ENCODE data around the gene FBLN2.

FBLN2 gene

DNA sequence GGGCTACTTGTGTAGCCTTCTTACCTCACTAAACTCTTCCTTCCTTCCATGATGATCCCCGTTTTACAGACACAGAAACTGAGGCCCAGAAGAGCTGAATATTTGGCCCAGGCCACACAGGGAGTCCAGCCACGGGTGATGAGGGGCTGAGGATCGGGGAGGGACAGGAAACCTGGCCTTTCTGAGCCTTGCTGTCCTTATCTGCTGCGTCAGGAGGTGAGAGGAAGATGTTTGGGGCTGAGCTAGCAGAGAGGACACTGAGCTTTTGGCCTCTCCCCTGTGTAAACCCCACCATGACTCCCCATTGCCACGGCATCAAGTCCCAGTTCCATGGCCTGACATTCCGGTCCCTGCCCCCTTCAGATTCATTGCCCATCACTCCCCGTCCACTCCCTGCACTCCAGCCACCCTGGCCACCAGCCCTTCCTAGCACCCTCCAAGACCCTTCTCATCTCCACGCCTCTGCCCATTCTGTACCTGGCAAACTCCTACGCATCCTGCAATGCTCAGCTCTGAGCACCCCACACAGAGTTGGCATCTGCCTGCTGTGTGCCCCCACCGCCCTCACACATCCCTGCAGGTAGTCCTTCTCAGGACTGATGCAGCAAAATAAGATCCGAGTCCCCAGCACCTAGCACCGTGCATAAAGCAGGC is 103.0 kb downstream of the FBLN2 start:
- DNase-seq, result no peak

DNA sequence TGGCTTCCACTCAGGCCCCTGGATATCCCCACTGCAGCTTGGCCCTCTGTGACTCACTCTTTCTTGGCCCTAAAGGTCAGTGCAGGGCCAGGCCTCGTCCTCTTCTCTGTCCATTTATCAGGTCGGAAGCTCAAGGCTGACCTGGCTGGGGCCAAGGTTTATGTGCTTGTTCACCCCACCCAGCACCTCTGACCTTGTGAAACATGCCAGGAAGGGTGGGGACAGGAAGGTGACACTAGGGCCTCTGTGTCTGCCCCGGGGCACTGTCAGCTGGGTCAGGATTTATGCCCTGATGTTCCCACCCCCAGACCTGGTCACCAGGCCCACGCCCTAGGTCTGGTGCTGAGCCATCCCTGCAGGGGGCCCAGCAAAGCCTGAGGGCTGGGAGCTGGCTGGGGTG is 103.8 kb downstream of the FBLN2 start:
- DNase-seq, result no peak

DNA sequence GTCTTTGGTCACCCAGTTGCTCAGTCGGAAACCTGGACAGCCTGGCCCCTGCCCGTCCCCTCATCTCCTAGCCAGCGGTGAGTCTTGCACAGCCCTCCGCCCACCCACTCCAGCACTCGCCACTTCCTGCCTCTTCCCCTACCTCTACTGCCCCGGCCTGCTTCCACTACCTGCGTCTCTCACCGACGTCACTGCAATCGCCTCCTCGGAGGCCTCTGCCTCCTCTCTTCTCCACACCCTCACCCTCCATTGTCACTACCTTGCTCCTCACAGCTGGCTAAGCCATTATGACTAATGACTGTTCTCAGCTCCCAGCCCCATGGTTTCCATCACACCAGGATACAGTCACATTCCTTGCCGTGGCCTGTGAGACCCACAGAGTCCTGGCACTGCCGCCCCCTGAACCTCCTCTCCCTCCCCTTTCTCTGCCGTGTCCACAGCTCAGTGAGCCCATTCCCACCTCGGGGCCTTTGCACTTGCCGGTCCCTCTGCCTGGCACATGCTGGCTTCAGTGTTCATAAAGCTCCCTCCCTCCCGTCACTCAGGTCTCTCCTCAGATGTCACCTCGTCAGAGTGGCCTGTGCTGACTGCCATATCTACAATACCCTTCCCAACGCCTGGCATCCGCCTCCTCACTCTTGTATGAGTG is 104.8 kb downstream of the FBLN2 start:
- DNase-seq, result no peak

DNA sequence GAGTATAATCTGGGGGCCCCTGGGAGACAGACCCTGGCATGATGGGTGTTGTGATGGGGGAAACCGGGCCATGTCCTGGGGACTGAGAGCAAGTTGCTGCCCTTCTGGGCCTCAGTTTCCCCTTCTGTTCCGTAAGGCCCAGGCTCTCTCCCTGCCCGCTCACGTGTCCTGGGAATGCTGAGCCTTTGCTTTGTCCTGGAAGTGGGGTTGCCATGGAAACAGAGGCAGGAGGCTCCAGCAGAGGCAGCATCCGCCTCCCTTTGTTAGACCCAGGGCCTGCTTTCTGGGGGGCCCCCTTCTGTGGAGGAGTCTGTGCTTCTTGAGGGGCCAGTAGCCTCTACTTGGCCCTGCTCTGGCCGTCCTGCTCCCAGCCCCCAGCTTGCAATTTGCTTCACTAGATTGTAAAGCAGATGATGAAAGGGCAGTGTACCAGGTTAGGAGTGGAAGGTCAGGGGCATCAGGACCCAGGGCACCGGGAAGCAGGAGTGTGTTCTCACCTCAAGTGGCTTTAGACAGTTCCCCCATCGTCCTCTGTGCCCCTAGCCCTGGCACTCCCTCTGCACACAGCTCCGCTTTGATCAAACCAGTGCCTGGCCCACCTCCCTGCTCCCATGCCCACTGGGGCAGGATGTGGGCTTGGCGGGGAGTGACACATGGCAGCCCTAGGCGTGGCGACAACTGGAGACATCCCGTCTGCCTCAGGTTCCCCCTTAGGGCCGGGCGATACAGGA is 105.6 kb downstream of the FBLN2 start:
- DNase-seq, result peak; percentile 58

DNA sequence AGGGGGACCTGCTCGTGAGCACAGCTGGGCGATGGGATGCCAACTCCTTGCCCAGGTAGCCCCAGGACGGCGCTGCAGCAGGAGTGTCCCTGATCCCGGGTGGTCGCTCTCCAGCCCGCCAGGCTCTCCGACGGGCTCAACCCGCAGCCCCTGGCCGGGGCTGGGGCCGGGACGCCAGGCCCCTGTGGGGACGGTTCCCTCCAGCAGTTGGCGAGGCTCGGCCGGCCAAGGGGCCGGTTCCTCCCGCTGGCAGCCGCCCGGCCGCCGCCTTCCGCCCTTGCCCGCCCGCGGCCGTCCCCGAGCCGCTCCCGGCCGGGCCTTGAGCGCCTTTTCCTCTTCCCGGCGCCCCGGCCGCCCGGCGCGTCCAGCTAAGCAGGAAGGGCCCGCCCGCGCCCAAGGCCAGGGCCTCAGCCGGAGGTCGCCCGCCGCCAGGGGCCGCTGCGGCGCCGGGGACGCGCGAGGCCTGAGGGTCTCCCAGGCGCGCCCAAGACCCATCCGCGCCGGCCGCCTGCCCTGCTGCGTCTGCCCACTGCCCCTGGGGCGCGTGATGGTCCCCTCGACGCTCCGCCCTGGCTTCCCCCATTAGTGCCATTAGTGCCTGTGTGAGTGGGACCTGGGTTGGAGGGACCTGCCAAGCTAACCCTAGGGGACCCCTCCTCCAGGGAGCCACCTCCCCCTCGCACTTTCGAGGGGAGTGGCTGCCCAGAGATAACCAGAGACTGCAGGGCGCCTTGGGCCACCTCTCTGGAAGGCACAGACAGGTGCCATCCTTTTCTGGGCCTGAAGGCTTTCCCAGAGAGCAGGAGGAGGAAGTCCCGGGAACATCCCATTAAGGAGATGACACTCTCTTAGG is 106.4 kb downstream of the FBLN2 start:
- DNase-seq, result peak; percentile 83

DNA sequence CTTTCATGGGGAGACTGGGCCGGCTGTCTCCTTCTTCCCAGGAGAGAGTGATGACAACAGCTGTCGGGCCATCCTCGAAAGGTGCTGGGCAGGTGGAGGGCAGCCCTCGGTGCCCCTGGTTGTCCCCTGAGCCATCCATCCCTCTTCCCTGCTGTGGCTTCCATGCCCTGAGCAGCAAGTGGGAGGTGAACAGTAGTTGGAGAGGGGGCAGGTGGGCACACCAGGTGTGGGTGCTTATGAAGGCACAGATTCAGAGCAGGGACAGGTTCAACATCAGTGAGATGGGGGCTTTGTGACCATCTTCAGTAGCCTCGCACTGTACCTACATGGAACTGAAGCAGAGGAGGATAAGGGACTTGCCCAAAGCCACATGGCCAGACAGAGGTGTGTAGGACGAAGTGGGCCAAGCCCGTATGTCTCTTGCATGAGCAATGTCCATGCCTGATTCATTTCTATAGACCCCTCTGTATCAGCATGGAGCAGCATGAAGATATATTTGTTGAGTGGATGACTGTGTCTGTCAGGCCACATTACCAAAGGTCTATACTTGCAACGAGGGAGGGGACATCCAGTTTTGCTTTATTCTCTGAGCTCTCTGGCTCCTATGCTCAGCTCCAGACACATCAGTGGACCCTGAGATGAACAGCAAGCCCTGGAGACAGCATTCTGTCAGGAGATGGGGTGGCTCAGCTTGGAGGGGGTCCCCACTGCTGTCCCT is 107.8 kb downstream of the FBLN2 start:
- DNase-seq, result no peak

DNA sequence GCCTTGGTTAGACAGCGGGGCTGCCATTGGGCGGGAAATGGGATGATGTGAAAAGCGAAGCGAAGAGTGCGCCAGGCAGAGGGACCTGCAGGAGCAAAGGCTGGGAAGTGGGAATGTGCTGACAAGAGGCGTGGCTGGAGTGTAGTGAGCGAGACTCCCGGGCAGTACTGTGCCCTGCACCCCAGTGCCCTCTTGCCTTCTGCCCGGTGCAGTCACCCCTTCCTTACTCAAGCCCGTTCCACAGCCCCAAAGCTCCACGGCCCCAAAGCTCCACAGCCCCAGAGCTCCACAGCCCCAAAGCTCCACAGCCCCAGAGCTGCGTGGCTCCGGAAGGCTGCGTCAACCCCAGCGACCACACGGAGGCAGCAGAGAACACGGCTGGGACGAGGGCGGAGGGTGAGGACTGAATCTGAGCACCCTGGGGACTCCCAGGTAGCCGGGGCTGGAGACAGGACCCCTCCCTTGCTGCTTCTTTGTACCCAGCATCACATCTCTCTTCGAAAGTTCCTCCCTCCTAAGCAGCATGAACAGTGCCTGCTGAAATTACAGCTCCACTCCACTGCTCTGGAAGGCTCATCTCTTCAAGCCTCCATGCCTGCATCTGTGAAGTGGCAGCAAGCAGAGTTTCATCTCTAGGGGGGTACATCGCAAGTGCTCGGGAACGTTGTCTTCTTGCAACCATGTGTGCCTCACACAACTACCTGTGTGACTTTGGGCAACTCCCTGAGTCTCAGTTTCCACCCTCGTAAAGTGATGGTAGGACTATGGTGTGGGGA is 108.9 kb downstream of the FBLN2 start:
- DNase-seq, result peak; percentile 85

DNA sequence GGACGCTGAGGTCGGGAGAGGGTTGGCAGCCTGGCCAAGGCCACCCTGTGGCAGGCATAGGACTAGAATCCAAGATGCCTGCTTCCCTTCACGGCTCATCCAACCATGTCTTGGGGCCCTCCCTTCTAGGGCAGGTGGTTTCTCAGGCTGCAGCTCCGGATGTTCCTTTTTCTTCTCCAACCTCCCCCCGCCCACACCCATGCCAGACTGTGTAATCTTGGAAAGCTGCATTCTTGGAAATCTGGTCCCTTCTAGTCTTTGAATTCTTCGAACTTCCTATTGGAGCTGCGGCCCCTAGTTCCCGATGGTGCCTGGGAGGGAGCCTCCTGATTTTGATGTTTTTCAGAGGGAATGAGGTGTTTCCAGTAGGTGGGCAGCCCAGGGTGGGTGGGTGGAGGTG is 109.8 kb downstream of the FBLN2 start:
- DNase-seq, result no peak

DNA sequence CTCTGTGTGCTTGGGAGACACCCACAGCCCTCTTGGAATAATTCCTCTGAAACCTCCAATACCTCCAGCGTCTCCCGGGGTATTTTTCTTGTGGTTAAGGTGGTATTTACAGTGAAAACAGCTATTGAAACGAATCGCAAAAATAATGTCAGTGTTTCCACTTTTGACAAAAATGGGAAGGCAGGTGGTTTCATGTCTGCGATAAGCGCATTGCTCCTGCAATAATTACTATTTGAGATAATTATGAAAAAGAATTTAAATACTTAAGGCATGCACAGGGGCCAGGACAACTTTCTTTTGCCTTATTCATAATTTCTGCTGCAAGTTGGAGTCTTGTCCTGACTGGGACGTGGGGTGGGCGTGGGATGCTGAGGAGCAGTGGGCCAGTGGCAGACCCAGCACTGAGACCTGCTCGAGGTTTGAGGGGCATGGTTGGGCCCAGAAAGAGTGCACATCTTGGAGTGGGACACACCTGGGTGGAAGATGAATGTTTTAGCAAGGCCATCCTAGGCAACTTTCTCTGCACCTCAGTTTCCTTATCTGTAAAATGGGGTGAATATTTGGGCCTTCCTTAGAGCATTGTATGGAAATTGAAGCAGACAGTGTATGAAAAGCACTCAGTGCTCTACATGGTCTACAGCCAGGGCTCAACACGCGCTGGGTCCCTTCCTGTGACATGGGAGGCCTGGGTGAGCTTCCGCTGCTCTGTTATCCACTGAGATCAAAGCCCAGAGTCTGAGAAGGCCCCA is 110.5 kb downstream of the FBLN2 start:
- DNase-seq, result no peak

DNA sequence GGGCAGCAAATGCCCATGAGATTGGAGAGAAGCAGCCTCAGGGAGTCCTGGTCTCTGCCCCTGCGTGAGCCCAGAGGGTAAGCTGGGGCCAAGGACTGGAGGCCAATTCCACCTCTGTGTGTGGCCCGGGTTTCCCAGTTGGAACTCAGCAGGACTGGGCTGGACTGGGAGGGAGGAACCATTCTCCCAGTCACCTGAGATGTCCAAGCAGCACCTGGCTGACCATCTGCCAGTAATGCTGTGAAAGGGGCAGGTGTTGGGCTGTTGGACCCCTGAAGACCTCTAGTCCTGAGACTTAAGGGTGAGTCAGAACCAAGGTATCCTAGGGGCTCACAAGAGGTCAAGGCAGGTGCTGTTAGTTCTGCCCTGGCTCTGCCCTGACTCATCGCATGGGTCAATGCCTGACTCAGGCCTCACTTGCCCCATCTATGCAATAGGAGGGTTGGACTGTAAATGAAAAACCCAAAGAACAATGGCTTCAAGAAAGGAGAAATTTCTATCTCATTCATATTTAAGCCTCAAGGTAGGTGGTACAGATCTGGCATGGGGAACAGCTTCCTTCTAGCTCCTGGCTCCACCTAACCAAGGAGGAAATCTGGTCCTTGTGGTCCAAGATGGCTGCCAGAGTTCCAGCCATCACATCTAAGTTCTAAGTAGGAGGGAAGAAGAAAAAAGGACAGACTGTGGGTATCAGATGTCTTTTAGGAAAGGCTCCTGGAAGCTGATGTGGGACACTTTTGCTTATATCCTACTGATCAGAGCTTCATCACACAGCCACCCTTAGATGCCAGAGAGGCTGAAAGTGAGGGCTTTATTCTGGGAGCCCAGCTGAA is 111.3 kb downstream of the FBLN2 start:
- no peak for DNase-seq

DNA sequence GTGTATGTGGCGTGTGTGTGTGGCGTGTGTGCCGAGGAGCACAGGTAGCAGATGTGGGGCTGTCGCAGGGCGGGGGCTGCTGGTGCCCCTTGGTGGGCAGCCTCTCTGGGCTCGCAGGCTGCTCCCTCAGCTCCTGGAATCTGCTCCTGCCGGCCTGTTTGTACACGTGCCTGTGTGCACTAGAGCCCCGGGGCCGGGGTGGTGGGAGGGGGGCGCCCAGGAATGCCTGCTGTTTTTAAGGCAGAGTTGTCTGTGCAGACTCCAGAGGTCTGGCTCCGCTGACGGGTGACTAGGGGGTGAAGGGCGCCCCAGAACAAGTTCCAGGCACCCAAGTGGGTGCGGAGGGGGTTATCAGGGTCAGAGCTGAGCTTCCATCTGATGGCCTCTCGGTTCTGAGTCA is 112.2 kb downstream of the FBLN2 start:
- DNase-seq, result no peak

DNA sequence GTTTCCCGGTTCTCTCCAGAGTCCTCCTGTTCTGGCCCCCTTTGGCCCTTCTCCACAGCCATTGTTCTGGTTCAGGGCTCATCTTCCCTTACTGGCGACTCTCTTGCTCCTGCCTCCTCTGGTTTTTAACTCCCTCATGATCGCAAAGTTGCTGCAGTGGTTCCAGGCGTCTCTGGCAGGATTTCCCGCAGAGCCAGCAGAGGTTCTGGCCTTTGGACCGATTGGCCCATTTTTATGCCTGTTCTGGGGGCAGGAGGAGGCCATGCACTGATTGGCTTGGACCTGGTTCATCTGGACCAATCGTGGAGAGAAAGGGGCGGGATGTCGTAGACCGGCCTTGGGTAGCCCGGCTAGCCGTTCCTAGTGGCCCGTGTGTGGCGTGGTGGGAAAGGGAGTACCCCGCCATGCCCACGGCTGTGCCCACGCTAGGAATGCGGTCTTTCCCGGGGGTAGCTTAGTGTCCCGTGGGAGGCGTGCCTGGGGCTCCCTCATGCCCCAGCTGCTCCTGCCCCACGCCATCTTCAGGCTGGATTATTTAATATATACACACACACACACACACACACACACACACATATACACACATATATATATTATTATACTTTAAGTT is 113.4 kb downstream of the FBLN2 start:
- no peak for DNase-seq

DNA sequence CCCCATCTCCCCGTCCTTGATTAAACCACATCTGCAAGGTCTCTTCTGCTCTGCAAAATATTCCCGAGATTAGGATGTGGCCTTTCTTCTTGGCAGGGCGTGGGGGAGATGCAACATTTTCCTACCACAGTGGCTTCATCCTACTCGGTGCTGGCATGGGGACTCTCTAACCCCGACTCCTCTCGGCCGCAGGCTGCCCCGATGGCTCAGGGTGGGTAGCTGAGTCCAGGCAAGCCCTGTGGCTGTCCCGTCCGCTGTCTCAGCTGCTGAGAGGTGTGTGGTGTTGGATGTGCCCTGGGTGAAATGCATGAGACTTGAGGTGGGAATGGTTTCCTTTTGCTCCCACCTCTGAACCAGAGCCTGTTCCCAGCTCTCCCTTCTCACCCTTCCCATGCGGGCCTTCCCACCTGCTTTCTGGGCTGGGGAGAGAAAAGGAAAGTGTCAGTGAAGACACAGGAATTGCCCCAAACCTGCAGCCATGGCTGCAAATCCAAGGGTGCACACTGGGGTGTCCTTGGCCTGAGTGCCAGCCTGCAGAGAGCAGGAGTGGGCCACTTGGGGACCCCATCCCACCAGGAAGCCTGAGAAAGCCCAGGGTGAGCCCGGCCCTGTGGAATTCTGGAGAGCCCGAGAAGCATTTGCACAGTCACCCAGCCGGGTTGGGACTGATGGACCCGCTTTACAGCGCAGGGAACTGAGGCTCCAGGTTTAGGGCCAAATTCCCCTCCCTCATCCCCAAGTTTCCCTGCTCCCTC is 115.0 kb downstream of the FBLN2 start:
- DNase-seq, result no peak

DNA sequence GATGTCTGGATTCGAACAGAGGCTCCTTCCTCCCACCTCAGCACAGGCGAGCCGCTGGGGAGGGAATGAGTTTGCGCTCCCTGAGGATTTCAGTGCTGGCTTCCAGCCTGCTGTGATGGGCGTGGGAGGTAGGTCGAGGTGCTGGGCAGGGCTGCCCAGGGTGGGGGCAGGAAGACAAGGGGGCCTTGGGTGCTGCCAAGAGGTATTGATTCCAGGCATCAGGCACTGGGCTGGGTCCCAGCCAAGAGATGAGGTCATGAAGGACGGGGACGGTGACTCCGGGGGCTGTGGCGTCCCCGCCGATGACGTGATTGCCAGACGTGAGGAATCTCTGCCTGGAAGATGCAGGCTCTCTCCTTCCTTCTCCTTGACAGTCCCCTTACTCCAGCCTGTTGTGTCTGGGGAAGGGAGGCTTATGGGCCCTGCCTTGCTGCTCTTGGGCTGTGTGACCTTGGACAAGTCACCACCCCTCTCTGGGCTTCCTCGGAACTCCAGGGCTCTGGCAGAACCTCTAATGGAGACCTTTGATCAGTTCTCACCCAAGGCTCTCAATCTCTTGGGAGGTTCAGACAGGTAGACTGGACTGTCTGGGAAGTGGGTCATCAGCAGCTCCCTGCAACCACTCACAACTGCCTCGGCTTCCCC is 116.8 kb downstream of the FBLN2 start:
- no peak for DNase-seq

DNA sequence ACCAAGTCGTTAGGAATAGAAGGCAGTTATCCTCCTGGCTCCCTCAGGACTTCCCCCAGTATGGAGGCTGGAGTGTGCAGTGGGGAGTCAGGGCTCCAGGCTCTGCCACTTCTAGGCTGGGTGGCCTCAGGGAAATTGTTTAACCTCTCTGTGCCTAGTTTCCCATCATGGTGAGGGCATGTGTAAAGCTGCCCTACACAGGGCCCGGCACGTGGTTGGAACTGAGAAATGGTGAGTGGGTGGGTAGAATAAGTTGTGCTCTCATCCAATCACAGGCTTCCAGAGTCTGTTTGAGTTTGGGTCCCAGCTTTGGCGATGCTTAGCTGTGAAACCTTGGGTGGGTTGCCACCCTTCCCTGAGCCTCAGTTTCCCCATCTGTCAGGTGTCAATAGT is 117.3 kb downstream of the FBLN2 start:
- no peak for DNase-seq

DNA sequence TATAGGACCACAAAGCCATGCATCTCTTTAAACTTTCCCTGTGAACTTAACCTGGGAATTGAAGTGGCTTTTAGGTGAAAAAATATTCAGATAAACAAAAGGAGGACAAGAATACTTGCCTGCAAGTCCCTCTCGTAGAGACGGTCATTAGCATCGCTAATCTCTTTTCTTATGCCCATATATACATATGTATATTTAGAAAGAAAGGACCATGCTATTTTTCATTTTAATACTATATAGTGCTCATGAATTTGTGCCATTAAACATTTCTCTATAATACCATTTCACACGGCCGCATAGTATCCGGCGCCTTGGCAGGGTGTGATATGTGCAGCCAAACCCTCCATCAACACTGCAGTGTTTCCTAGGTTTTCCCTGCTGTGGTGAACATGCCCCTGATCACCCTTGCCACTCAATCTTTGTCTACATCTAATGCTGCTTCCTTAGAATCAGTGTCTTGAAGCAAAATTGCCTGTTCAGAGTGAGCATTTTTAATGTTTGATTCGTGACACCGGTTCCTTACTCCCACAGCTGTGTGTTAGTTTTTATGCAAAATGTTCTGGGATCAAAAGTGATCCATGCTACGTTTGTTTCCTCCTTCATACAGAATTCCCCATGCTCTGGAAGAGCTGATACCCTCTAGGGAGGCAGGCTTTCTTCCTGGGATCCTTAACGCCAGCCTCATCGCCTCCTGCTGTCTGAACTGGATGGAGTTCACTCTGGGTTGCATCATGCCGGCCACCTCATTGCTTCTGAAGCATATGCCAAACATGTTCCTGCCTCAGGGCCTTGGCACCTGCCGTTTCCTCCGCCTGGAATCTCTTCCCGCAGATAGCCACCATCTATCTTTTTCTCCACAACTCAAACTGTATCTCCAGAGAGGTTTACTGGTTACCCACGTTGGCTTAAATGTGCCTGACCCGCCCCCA is 118.1 kb downstream of the FBLN2 start:
- no peak for DNase-seq

DNA sequence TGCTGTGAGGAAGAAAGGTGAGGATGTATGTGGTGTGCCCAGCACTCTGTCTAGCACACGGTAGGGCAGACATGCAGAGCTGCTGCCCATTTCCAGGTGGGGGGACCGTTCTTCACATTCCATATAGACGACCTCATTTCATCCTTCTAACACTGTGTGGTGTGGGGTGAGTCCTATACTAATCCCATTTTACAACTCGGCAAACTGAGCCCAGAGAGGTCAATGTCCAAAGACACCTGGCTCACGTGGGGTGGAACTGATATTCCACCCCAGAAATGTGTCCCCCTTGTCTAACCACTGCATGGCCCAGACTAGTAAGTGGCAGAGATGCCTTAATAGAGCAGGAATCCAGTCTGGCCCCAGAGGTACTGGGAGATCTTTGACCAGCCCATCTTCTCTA is 119.2 kb downstream of the FBLN2 start:
- no peak for DNase-seq

Data from retina (tissue), 1 donor.